GM19455 (cell line): ENCODE measurements around the gene KNSTRN.

ENCODE experiments used
- ATAC-seq: cut with Tn5 transposase; IDR thresholded peaks from one replicate; pipeline ENCODE4 v1.9.1; 2021; ENCODE audit not compliant: unreplicated experiment

KNSTRN gene

DNA sequence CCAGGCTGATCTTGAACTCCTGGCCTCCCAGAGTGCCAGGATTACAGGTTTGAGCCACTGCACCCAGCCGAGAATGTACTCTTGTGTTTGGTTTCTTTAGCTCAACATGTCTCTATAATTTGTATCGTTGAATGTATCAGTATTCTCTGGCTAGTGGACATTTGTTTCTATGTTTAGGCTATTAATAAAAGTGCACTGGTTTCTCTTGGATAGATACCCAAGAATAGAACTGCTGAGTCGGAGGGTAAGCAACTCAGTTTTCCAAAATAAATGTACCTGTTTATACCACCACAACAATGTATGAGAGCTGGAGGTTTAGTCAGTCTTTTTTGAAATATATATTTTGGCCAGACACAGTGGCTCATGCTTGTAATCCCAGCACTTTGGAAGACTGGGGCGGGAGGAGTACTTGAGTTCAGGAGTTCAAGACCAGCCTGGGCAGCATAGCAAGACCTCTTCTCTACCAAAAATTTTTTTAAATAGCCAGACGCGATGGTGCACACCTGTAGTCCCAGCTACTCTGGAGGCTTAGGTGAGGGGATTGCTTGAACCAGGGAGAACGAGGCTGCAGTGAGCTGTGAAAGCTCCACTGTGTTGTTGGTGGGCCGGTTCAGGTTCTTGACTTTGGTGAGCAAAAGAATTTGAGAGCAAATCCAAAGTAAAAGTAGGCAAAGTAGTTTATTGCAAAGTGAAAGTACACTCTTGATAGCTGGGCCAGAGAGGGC, 15.3 kb downstream of the KNSTRN start:
- ATAC-seq: no peak

DNA sequence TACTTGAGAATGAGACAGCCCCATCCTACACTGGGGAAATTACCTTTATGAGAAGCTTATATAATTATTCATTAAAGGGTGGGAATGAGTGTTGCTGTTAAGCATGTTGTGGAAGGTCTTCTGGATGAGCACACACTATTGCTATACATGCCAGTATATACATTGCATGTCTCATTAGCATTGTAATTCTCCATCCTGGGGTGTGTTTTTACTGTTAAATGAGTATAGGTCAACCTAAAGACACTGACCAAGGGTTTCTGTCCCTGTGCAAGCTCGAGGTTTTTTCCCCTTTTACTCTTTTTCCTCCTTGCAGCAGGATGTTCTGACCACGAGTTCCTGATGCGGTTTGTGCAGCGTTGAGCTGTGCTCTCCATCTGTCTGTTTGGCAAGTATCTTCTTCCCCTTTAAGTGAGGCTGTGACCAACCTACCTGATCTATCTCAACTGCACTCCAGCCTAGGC, 15.9 kb downstream of the KNSTRN start:
- no peak for ATAC-seq

DNA sequence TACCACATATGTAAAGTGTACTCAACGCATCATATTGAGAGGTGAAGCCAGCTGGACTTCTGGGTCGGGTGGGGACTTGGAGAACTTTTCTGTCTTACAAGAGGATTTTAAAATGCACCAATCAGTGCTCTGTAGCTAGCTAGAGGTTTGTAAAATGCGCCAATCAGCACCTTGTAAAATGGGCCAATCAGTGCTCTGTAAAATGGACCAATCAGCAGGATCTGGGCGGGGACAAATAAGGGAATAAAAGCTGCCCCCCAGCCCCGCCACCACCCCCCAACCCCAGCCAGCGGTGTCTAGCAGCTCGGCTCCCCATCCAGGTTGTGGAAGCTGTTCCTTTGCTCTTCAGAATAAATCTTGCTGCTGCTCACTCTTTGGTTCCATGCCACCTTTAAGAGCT, 16.8 kb downstream of the KNSTRN start:
- ATAC-seq: no peak

DNA sequence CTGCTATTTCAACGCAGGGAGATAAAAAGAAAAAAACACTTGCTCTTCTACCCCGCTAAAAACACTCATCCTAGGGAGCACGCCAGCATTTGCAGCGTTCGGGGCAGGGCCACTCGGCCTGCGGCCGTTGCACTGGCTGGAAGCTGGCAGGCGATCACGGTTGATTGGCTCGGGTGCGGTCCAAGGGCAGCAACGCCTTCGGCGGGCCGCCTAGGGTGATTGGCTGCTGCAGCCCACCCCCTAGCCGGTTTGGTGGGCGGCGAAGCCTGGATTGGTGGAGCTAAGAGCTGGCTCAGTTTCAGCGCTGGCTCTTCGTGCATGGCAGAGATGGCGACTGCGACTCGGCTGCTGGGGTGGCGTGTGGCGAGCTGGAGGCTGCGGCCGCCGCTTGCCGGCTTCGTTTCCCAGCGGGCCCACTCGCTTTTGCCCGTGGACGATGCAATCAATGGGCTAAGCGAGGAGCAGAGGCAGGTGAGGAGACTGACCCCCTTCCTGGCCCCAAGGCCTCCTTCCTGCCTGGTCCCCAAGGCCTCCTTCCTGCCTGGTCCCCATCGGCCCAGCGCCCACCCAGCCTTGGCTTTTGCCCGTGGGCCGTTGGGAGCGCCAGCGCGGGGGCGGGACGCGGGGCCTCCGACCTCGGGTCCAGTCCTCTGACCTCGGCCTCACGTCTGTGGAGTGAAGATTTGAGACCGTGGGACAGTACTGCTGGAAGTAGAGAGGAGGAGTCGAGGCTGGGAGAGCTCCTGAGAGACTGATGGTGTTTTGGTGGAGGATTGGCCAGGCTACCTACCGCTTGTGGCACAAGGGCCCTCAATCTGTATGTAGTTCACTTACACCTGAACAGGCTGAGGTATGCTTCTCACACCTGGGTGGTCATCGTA, 23.2 kb downstream of the KNSTRN start, which contains the start of gene IVD:
Gene IVD, plus strand, starts transcription at position 295 of the 881 bp plus-strand sequence. Its CDS starts 33 bp downstream, at position 328.
- ATAC-seq: peak; percentile 88

DNA sequence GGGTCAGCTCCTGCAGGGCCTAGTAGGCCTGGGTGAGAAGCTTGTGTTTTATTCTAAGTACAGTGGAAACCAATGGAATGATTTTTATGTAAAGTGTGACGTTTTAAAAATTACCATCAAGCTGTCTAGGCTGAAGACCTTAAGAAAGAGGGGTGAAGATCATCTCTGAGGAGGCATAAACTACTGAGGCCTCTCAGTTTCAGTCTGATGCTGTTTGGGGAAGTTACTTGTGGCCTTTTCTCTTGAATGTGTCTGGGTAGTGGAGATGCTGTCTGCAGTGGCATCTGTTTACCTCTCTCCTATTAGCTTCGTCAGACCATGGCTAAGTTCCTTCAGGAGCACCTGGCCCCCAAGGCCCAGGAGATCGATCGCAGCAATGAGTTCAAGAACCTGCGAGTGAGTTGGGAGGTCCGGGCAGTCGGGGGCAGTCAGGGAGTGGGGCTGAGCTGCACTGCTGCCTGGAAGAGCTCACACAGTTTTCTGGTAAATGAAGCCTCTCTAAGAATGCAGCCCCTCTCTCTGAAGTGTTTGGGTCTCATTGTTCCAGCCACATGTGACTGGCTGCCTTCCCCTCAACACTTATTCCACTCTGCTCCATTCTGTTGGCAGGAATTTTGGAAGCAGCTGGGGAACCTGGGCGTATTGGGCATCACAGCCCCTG, 24.9 kb downstream of the KNSTRN start:
- ATAC-seq: no peak

DNA sequence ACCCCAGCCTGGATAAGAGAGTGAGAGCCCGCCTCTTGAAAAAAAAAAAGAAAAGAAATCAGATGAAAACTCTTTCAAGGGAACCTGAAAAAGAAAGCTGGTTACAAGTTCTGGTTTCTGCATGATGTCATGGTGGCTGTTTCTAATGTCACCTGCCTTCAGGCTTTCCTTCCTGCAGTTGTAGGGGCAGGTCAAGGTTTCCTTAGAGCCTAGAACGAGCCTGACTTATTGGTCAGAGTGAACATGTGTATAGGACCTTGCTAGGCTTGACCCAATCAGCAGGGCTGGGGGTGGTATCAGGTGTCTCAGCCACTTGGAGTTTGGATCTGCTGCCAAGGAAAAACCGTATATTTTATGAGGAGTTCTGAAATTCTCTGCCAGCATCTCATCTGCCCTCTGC, 26.8 kb downstream of the KNSTRN start:
- ATAC-seq: no peak

DNA sequence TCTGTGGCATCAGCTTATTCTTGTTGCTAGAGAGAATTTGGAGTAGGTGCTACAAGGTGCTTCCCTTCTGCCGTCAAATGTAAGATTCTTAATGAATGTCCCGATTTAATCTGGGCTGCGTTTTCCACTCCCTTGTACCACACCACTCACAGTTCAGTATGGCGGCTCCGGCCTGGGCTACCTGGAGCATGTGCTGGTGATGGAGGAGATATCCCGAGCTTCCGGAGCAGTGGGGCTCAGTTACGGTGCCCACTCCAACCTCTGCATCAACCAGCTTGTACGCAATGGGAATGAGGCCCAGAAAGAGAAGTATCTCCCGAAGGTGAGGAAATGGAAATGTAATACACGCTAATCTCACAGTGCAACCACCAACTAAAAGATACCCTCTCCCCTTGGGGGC, 28.0 kb downstream of the KNSTRN start:
- no peak for ATAC-seq

DNA sequence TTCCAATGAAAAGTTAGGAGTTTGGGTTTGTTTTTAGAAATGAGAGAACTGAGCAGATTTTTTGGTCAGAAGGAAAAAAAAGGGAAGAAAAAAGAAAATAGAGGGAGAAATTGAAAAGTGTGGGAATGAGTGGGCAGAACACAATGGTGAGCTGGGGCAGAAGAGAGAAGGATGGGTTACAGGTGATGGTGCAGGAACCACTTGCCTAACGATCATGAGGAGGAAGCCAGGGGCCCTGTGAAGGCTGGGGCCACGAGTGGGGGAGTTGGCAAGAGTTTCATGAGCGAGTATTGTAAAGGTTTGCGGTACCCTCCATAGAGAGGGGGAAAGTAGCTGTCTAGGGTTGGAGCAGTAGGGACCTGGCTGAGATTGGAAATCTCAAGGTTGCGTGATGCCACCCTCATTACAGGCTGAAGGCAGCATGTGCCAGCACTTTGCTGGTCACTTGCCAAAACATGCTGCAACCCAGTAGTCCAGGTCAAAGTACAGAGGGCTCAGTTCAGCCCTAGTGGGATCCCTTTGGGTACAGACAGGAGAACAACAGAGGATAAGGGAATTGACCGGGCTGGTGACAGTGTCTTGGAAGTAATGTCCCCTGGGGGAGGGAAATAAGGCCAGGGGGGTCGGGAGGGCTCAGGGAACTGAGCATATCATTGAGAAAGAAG, 29.7 kb downstream of the KNSTRN start:
- no peak for ATAC-seq

DNA sequence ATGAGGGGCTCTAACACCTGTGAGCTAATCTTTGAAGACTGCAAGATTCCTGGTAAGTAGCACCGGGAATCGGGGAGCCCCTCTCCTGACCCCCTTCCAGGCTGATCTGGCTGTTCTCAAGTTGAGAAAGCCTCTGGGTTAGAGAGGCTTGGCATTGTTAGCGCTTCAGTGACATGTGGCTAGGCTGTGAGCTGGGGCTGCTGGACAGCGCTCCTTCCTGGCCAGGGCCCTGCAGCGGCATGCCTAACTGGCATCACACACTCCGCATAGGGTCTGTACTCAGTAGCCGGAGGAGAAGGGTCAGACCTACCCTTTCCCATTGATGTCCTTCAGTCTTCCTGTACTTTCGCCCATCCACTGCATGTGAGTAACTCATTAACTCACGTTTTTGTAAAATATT, 30.5 kb downstream of the KNSTRN start:
- no peak for ATAC-seq

DNA sequence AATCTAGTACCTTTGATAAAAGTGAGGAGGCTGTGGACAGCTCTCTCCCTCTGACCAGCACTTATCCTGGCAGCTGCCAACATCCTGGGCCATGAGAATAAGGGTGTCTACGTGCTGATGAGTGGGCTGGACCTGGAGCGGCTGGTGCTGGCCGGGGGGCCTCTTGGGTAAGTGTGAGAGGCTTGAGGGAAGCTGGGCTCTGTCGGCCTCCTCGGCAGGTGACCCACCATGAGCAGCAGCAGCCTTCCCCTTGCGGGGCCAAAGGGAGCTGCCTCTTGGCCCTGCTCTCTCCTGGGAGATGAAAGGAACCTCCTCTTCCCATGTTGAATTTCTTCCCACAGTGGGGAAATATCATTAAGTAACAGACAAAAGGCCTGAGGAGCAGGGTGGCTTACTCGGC, 32.3 kb downstream of the KNSTRN start:
- ATAC-seq: no peak

DNA sequence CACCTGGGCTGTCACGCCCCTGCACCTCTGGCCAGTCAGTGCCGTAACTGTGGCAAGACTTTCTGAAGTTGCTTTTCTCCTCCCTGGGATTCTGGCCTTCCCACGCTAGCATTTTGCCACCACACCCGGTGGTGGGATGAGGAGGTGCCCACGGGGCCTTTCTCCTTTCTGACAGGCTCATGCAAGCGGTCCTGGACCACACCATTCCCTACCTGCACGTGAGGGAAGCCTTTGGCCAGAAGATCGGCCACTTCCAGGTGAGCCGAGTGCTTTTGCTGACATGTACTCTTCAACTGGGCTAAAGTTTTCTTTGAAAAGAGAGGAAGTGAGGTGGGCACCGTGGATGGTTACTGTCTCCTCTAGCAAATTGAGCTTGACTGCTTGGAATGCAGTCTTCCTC, 32.7 kb downstream of the KNSTRN start:
- ATAC-seq: no peak

DNA sequence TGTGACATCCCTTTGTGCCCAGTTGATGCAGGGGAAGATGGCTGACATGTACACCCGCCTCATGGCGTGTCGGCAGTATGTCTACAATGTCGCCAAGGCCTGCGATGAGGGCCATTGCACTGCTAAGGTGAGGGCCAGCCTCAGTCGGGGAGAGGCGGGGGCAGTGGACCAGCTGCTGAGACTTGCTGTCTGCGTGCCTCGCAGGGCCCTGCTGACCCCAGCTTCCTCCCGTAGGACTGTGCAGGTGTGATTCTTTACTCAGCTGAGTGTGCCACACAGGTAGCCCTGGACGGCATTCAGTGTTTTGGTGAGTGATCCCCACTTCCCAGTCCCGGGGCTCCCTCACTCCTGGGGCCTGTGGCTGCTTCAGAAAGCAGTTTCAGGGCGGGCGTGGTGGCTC, 33.5 kb downstream of the KNSTRN start:
- no peak for ATAC-seq

DNA sequence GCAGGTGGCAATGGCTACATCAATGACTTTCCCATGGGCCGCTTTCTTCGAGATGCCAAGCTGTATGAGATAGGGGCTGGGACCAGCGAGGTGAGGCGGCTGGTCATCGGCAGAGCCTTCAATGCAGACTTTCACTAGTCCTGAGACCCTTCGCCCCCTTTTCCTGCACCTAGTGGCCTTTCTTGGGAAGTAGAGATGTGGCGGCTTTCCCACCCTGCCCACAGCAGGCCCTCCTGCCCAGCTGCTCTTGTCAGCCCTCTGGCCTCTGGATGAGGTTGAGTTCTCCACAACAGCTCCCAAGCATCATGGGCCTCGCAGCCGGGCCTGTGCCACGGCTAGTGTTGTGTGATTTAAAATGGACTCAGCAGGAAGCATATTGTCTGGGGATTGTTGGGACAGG, 35.6 kb downstream of the KNSTRN start:
- ATAC-seq: no peak

DNA sequence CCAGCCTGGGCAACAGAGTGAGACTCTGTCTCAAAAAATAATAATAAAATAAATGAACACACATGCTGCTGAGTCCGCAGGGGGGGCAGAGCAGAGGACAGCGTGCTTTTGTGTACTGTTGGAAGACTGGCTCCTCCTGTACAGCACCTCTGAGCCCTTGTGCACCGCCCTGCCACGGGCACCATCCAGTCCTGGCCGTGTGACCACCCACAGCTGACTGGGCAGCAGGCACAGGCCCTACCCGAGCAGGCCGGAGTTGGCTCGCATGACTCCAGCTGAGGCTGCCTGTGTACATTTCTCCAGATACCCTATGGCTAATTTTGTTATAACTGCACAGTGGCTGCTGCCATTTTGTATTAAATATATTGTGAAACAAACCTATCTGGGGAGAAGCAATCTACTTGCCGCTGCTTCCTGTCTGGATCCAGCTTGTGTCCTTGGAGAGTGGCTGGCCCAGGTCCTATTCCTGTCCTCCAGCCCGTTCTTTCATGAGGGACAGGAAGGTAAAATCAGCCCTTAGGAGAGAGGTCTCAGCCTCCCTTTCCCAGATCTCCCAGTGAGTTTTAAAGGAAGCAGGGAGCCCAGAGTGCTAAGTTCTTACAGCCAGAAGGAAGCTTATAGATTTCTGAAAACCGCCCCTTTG, 37.7 kb downstream of the KNSTRN start:
- ATAC-seq: no peak

DNA sequence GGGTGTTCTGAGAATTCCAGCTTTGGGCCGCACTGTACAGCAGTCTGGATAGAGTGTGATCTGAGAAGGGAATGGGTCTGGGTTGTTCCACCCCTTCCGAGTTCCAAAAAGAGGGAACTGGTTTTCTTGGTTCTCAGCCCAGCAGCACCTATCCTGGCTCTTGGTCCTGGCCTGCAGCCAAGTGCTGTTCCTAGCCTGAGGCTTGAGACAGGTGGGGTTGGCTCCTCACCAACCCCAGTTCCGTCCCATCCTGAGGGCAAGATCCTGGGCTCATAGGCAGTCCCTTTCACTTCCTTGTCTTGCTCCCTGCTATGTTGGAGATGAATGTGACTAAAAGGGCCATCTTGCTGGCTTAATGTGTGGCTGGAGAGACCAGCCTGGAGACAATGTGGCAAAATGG, 38.3 kb downstream of the KNSTRN start:
- ATAC-seq: no peak

DNA sequence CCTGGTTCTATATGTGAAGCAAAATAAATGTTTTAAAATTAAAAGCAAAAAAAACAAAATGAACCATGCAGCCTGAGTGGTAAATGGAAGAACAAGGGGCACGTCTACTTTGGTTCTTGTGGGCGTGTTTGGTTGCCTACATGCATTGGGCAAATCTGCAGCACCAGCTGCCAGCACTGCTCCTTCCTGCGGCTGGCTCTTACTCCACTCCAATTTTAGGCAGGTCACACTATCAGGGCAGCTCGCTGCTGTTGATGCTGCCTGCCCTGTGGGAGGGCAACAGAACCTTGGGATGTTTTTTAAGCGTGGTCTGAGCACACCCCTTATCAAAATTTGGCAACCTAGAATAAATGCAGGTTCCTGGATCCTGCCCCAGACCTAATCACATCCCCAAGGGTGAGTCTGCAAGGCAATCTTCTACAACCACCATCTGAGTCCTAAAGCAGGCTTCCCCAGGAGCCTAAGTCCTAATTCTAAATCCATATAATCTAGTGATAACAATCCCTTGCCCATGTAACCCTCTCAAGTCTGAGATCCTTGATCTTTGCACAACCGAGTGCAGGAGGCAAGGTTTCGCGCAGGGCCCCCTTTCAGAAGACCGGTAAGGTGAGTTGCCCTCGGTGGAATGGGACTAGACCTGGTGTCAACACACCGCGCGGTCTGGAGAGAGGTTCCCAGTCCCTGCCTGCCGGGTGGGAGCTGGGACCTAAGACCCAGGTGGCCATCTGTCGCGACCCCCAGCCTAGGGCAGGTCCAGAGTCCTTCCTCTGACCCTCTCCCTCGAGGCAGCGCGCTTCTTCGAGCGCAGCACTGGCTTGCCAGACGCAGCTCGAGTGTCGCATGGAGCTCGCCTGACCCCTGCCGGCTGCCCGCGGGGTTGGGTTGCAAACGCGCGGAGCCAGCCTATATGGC, 39.0 kb downstream of the KNSTRN start:
- peak; percentile 68 for ATAC-seq

DNA sequence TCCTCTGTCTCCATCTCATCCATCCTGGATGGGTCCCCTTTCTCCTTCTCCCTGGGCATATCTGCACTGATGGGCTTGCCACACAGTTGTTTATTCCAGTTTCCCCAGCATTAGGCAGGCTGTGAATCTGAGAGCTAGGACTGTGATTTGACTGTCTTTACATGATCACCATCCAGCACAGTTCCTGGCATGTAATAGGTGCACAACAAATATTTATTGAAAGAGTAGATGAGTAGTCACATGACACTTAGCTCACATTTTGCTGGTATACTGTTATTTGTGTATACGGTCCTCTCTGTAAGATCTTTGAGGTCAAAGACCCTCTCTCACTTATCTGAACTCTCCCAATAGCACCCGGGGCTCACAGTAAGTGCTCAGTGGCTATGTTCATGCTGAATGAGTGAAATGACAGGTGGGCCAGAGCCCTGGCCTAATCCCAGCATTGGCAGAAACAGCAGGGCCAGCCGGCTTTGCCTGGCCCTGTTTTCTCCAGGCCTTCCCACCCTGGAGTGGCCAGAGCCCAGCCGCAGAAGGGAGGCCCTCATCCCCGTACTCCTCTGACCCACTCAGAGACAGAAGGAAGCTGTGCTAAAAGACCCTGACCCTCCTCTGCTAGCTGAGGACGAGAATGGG, 42.1 kb downstream of the KNSTRN start:
- no peak for ATAC-seq

DNA sequence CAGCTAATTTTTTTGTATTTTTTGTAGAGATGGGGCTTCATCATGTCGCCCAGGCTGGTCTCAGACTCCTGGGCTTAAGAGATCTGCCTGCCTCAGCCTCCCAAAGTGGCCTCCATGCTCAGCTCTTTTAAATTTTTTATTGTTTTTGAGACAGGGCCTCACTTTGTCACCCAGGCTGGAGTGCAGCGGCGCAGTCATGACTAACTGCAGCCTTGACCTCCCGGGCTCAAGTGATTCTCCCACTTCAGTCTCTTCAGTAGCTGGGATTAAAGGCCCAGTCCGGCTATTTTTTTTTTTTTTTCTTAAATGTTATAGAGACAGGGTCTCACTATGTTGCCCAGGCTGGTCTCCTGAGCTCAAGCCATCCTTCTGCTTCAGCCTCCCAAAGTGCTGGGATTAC, 43.2 kb downstream of the KNSTRN start:
- no peak for ATAC-seq

DNA sequence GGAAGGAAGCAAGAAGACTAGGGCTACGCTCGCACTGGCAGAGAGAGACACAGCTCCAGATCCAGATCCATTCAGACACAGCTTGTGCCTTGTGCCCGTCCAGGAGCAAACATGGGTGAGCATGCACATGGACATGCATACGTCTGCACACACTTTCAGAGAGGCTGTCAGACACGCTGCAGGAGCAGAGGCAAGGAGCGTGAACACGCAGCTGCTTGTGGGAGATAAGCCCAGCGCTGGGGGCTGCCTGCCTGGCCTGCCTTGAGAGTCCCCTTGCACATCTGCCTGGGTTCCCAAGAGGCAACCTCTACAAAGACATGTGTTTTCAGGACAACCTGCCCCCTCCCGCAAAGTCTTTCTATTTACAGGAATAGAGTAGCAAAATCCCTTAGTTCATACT, 44.7 kb downstream of the KNSTRN start:
- ATAC-seq: no peak
